ENCODE measurements around the gene GHRL.

Gene GHRL

GRCh38 chr3:10303785-10304184 lies 11.0 kb upstream of the GHRL start:
- no peaks in the 10 kb centered on the region for H3K9me2 ChIP-seq (replicated peaks; ENCODE audit: insufficient read depth, low read length)
- no peaks in the 10 kb centered on the region for H3K27me3 ChIP-seq (ENCODE audit: low read length)
- H3F3A ChIP-seq (ENCODE audit: insufficient read depth): no peaks in the 10 kb centered on the region
- no peak overlapping the region for H3K9ac ChIP-seq (ENCODE audit: low read length)
- H3K9me3 ChIP-seq (ENCODE audit: insufficient read depth, low read length): no peaks in the 10 kb centered on the region
- no peaks in the 10 kb centered on the region for H4K20me1 ChIP-seq (ENCODE audit: low read depth, low read length)
- no peak overlapping the region for H2AFZ ChIP-seq (ENCODE audit: low read depth, low read length, severe bottlenecking)
- no peak overlapping the region for H3K4me3 ChIP-seq (ENCODE audit: insufficient read depth, low read length, poor library complexity, severe bottlenecking)
- no peak for TF ChIP-seq CTCF (IDR thresholded peaks at IDR 0.05; ENCODE audit: insufficient read depth, low read length, poor library complexity, severe bottlenecking)
- no peak for TF ChIP-seq EZH2phosphoT487 (conservative IDR thresholded peaks at IDR 0.05; ENCODE audit: low read length)
- peaks cover 9% of the 10 kb centered on the region; the same call in 1 of the 2 replicates for H3K36me3 ChIP-seq (ENCODE audit: low read length)
- H3K79me2 ChIP-seq (ENCODE audit: insufficient read depth, low read length): no peaks in the 10 kb centered on the region
- H3K4me2 ChIP-seq (ENCODE audit: low read depth, low read length, poor library complexity, severe bottlenecking): no peak overlapping the region
- no peak overlapping the region for H3K27ac ChIP-seq (ENCODE audit: low read depth, low read length)

GRCh38 chr3:10303105-10303504 lies 10.4 kb upstream of the GHRL start:
- no peak overlapping the region for H3K4me2 ChIP-seq (ENCODE audit: low read depth, low read length, poor library complexity, severe bottlenecking)
- no peaks in the 10 kb centered on the region for H3K9me3 ChIP-seq (ENCODE audit: insufficient read depth, low read length)
- H4K20me1 ChIP-seq (ENCODE audit: low read depth, low read length): no peaks in the 10 kb centered on the region
- no peak overlapping the region for H3K27ac ChIP-seq (ENCODE audit: low read depth, low read length)
- no peaks in the 10 kb centered on the region for H3K79me2 ChIP-seq (ENCODE audit: insufficient read depth, low read length)
- H3K27me3 ChIP-seq (ENCODE audit: low read length): no peaks in the 10 kb centered on the region
- no peaks in the 10 kb centered on the region for H3K9me2 ChIP-seq (replicated peaks; ENCODE audit: insufficient read depth, low read length)
- no peak overlapping the region for H3K9ac ChIP-seq (ENCODE audit: low read length)
- no peaks in the 10 kb centered on the region for H3F3A ChIP-seq (ENCODE audit: insufficient read depth)
- peaks cover 3% of the 10 kb centered on the region; the same call in 1 of the 2 replicates for H3K36me3 ChIP-seq (ENCODE audit: low read length)
- H2AFZ ChIP-seq (ENCODE audit: low read depth, low read length, severe bottlenecking): no peak overlapping the region
- no peak for TF ChIP-seq CTCF (IDR thresholded peaks at IDR 0.05; ENCODE audit: insufficient read depth, low read length, poor library complexity, severe bottlenecking)
- no peak for TF ChIP-seq EZH2phosphoT487 (conservative IDR thresholded peaks at IDR 0.05; ENCODE audit: low read length)
- H3K4me3 ChIP-seq (ENCODE audit: insufficient read depth, low read length, poor library complexity, severe bottlenecking): no peak overlapping the region

GRCh38 chr3:10300087-10300486 lies 7.3 kb upstream of the GHRL start:
- Histone ChIP-seq H3K9me2 (replicated peaks; ENCODE audit: insufficient read depth, low read length) (no peaks in the 10 kb centered on the region), H2AFZ (ENCODE audit: low read depth, low read length, severe bottlenecking) (no peak overlapping the region), H3K9me3 (ENCODE audit: insufficient read depth, low read length) (no peaks in the 10 kb centered on the region), H3K4me3 (ENCODE audit: insufficient read depth, low read length, poor library complexity, severe bottlenecking) (no peak overlapping the region), H3K36me3 (ENCODE audit: low read length) (no peaks in the 10 kb centered on the region; the same call in 1 of the 2 replicates), H3K27me3 (ENCODE audit: low read length) (no peaks in the 10 kb centered on the region), H4K20me1 (ENCODE audit: low read depth, low read length) (no peaks in the 10 kb centered on the region), H3K4me2 (ENCODE audit: low read depth, low read length, poor library complexity, severe bottlenecking) (no peak overlapping the region), H3K9ac (ENCODE audit: low read length) (no peak overlapping the region), H3K79me2 (ENCODE audit: insufficient read depth, low read length) (no peaks in the 10 kb centered on the region), H3K27ac (ENCODE audit: low read depth, low read length) (no peak overlapping the region), H3F3A (ENCODE audit: insufficient read depth) (no peaks in the 10 kb centered on the region)
- TF ChIP-seq CTCF (IDR thresholded peaks at IDR 0.05; ENCODE audit: insufficient read depth, low read length, poor library complexity, severe bottlenecking) (no peak), EZH2phosphoT487 (conservative IDR thresholded peaks at IDR 0.05; ENCODE audit: low read length) (no peak)
